ENCODE results near the gene KCNAB2. TPM values are rescaled to one million over a fixed set of nuclear protein-coding genes. Genes with fewer than 3 reads are reported as not detected.

Gene KCNAB2
- total RNA-seq, 1 donor from 2014 or later, result 2.7 TPM

GRCh38 chr1:6092211-6092610 is 46.5 kb downstream of the KCNAB2 start:
- TF ChIP-seq CTCF (IDR thresholded peaks at IDR 0.05; ENCODE audit: insufficient read depth, low read length, poor library complexity, severe bottlenecking), result no peak
- Histone ChIP-seq H3K27me3 (ENCODE audit: control insufficient read depth, insufficient read depth, low read length) (peaks cover 10% of the 10 kb centered on the region), H3K4me3 (ENCODE audit: low read depth, low read length) (no peak overlapping the region), H3K36me3 (ENCODE audit: control insufficient read depth, insufficient read depth, low read length) (no peaks in the 10 kb centered on the region)
- DNase-seq (ENCODE audit: low read depth), result no peak

GRCh38 chr1:6093071-6093470 is 47.4 kb downstream of the KCNAB2 start:
- DNase-seq (ENCODE audit: low read depth), result no peak
- H3K4me3 ChIP-seq (ENCODE audit: low read depth, low read length), result no peak overlapping the region
- H3K27me3 ChIP-seq (ENCODE audit: control insufficient read depth, insufficient read depth, low read length), result peaks cover 7% of the 10 kb centered on the region
- TF ChIP-seq CTCF (IDR thresholded peaks at IDR 0.05; ENCODE audit: insufficient read depth, low read length, poor library complexity, severe bottlenecking), result no peak
- no peaks in the 10 kb centered on the region for H3K36me3 ChIP-seq (ENCODE audit: control insufficient read depth, insufficient read depth, low read length)

- H3K4me3 ChIP-seq (ENCODE audit: low read depth, low read length), result no peak overlapping the region
- no peak for TF ChIP-seq CTCF (IDR thresholded peaks at IDR 0.05; ENCODE audit: insufficient read depth, low read length, poor library complexity, severe bottlenecking)
- DNase-seq (ENCODE audit: low read depth), result no peak
- H3K27me3 ChIP-seq (ENCODE audit: control insufficient read depth, insufficient read depth, low read length), result peaks cover 7% of the 10 kb centered on the region
- H3K36me3 ChIP-seq (ENCODE audit: control insufficient read depth, insufficient read depth, low read length), result no peaks in the 10 kb centered on the region
Measured at GRCh38 chr1:6093611-6094010, 47.9 kb downstream of the KCNAB2 start.

GRCh38 chr1:6094246-6094645 is 48.6 kb downstream of the KCNAB2 start:
- no peak for TF ChIP-seq CTCF (IDR thresholded peaks at IDR 0.05; ENCODE audit: insufficient read depth, low read length, poor library complexity, severe bottlenecking)
- Histone ChIP-seq H3K36me3 (ENCODE audit: control insufficient read depth, insufficient read depth, low read length) (no peaks in the 10 kb centered on the region), H3K4me3 (ENCODE audit: low read depth, low read length) (no peak overlapping the region), H3K27me3 (ENCODE audit: control insufficient read depth, insufficient read depth, low read length) (peaks cover 7% of the 10 kb centered on the region)
- DNase-seq (ENCODE audit: low read depth), result no peak

GRCh38 chr1:6094801-6095505 is 49.3 kb downstream of the KCNAB2 start:
- DNase-seq (ENCODE audit: low read depth), result no peak
- H3K27me3 ChIP-seq (ENCODE audit: control insufficient read depth, insufficient read depth, low read length), result peaks cover 7% of the 10 kb centered on the region
- H3K4me3 ChIP-seq (ENCODE audit: low read depth, low read length), result no peak overlapping the region
- no peaks in the 10 kb centered on the region for H3K36me3 ChIP-seq (ENCODE audit: control insufficient read depth, insufficient read depth, low read length)
- TF ChIP-seq CTCF (IDR thresholded peaks at IDR 0.05; ENCODE audit: insufficient read depth, low read length, poor library complexity, severe bottlenecking), result no peak
